ENCODE results near the gene LURAP1L.

- TF ChIP-seq, protein P1, sequence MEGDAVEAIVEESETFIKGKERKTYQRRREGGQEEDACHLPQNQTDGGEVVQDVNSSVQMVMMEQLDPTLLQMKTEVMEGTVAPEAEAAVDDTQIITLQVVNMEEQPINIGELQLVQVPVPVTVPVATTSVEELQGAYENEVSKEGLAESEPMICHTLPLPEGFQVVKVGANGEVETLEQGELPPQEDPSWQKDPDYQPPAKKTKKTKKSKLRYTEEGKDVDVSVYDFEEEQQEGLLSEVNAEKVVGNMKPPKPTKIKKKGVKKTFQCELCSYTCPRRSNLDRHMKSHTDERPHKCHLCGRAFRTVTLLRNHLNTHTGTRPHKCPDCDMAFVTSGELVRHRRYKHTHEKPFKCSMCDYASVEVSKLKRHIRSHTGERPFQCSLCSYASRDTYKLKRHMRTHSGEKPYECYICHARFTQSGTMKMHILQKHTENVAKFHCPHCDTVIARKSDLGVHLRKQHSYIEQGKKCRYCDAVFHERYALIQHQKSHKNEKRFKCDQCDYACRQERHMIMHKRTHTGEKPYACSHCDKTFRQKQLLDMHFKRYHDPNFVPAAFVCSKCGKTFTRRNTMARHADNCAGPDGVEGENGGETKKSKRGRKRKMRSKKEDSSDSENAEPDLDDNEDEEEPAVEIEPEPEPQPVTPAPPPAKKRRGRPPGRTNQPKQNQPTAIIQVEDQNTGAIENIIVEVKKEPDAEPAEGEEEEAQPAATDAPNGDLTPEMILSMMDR (IDR thresholded peaks at IDR 0.05), result no peak
- no peak for TF ChIP-seq EP300 (IDR thresholded peaks at IDR 0.05)
- no peak for TF ChIP-seq POLR2A (IDR thresholded peaks at IDR 0.05)
Measured at GRCh38 chr9:12785260-12785770, 10.5 kb downstream of the LURAP1L start.

All from suprapubic skin (tissue), 3 donors.